Stimulated activated CD4-positive, alpha-beta T cell treated with anti-CD3 and anti-CD28 coated beads, Interleukin-1b, Interleukin-23, amount 100 ng/mL, for 1 hour (primary cell): ENCODE data around the gene OR2K2.
"Not testable (repeated sequence)": the region's sequence is repeated elsewhere in the genome, so short reads cannot be mapped to it uniquely, and the experiment has no call there.

ENCODE experiments used
- DNase-seq, 2 donors: peaks; one replicate each; pipeline ENCODE4 v3.0.0-alpha.2; 2020; ENCODE audit warnings: low read depth in 2 of 2

OR2K2 gene

GRCh38 chr9:111330124-111330523 is at the start of gene OR2K2:
OR2K2 (minus strand) TSS chr9:111330224; CDS start chr9:111328433, 1,791 bp downstream.
- DNase-seq, result no peak

GRCh38 chr9:111375817-111376564 is 46.0 kb upstream of the OR2K2 start:
- no peak for DNase-seq

GRCh38 chr9:111375062-111375461 is 45.0 kb upstream of the OR2K2 start:
- DNase-seq, result no peak

GRCh38 chr9:111372297-111372696 is 42.3 kb upstream of the OR2K2 start:
- no peak for DNase-seq

- DNase-seq, result no peak
These were observed 37.0 kb upstream of the OR2K2 start for GRCh38 chr9:111366978-111367377.

- no peak for DNase-seq
These were observed 32.5 kb upstream of the OR2K2 start for GRCh38 chr9:111362526-111362925.

GRCh38 chr9:111360881-111361280 is 30.9 kb upstream of the OR2K2 start:
- no peak for DNase-seq

- DNase-seq, result no peak
These were observed 26.6 kb upstream of the OR2K2 start for GRCh38 chr9:111356481-111357244.

GRCh38 chr9:111352545-111352944 is 22.5 kb upstream of the OR2K2 start:
- no peak for DNase-seq

GRCh38 chr9:111350556-111350955 is 20.5 kb upstream of the OR2K2 start:
- DNase-seq, result no peak

GRCh38 chr9:111349766-111350165 is 19.7 kb upstream of the OR2K2 start:
- no peak for DNase-seq

- DNase-seq, result no peak
These were observed 18.8 kb upstream of the OR2K2 start for GRCh38 chr9:111348821-111349271.

GRCh38 chr9:111334318-111334863 is 4.4 kb upstream of the OR2K2 start:
- DNase-seq, result not testable (repeated sequence)

GRCh38 chr9:111320631-111321030 is 9.4 kb downstream of the OR2K2 start:
- DNase-seq, result no peak

GRCh38 chr9:111316796-111317195 is 13.2 kb downstream of the OR2K2 start:
- DNase-seq, result no peak

GRCh38 chr9:111305914-111306313 is 24.1 kb downstream of the OR2K2 start:
- no peak for DNase-seq

- DNase-seq, result not testable (repeated sequence)
These were observed 26.0 kb downstream of the OR2K2 start for GRCh38 chr9:111304000-111304399.

GRCh38 chr9:111301195-111301594 is 28.8 kb downstream of the OR2K2 start:
- DNase-seq, result no peak

- no peak for DNase-seq
These were observed 29.8 kb downstream of the OR2K2 start for GRCh38 chr9:111300140-111300735.

- not testable (repeated sequence) for DNase-seq
These were observed 30.4 kb downstream of the OR2K2 start for GRCh38 chr9:111299599-111299966.

GRCh38 chr9:111298731-111299598 is 31.1 kb downstream of the OR2K2 start:
- no peak for DNase-seq
